GM13976 (cell line): ENCODE data around the gene NDOR1.
A peak's percentile ranks its signal among the peaks of the same experiment; 100 is the strongest.

Source experiments
- DNase-seq: peaks from one replicate; pipeline ENCODE4 v3.0.0; 2012; ENCODE audit warnings: low spot score
- CTCF ChIP-seq: IDR thresholded peaks from 2 replicates; pipeline ENCODE4 v1.5.1; 2012; ENCODE audit warnings: borderline replicate concordance, mild to moderate bottlenecking; ENCODE audit not compliant: insufficient read depth; ENCODE audit errors: extremely low read depth, missing control alignments, control extremely low read depth
- in situ Hi-C: fragments of 300-500 bp; cut with MboI; formaldehyde crosslinking; loops from one replicate; pipeline ENCODE4 v1.12.0; 2022; ENCODE audit warnings: low sequenced_read_pairs, mixed read lengths, inconsistent platforms; ENCODE audit not compliant: unreplicated experiment

NDOR1 gene

GRCh38 chr9:137188490-137189296 is 16.8 kb upstream of the NDOR1 start, which contains the start of the genes ANAPC2 and SSNA1:
ANAPC2 (minus strand) TSS chr9:137188560; CDS start chr9:137188532, 28 bp downstream.
SSNA1 (plus strand) TSS chr9:137188676; CDS start chr9:137188727, 51 bp downstream.
- peak; percentile 98 for DNase-seq
- in situ Hi-C loops: no loop called here
- TF ChIP-seq CTCF: peak; percentile 48

GRCh38 chr9:137189297-137190295 is 15.9 kb upstream of the NDOR1 start:
- no peak for DNase-seq
- in situ Hi-C loops: no loop called here
- no peak for TF ChIP-seq CTCF

- DNase-seq: no peak
- in situ Hi-C loops: no loop called here
- no peak for TF ChIP-seq CTCF
Measured at GRCh38 chr9:137190315-137190856, 15.1 kb upstream of the NDOR1 start.

- TF ChIP-seq CTCF: no peak
- DNase-seq: no peak
- in situ Hi-C loops: no loop called here
Measured at GRCh38 chr9:137191245-137191644, 14.3 kb upstream of the NDOR1 start.

GRCh38 chr9:137191691-137192447 is 13.6 kb upstream of the NDOR1 start:
- no peak for TF ChIP-seq CTCF

More at GRCh38 chr9:137191691-137192447, 13.6 kb upstream of the NDOR1 start:
- no peak for DNase-seq
- in situ Hi-C loops: no loop called here
